Prostate gland (tissue), 2 donors: Measurements from ENCODE around the gene TSPAN6. TPM values are rescaled to one million over a fixed set of nuclear protein-coding genes. Genes with fewer than 3 reads are reported as not detected.

ENCODE experiments used
- DNase-seq: peaks from one replicate; pipeline ENCODE4 v3.0.0-alpha.2; 2019; ENCODE audit warnings: low spot score
- H3K27ac ChIP-seq, 2 donors: fragments of 200-600 bp; sonication (generic); 2 replicates each; pipeline ENCODE4 v1.5.1; 2017 to 2019
- H3K27me3 ChIP-seq: fragments of 200-600 bp; sonication (generic); replicated peaks from 2 replicates; pipeline ENCODE4 v1.5.1; 2019; ENCODE audit not compliant: insufficient read depth
- H3K36me3 ChIP-seq, 2 donors: fragments of 200-600 bp; sonication (generic); 1 replicate in 1 of 2; 2 replicates in 1 of 2; pipeline versions ENCODE4 v1.5.1 to v1.8.1; 2017 to 2019
- H3K4me1 ChIP-seq: fragments of 200-600 bp; sonication (generic); replicated peaks from 2 replicates; pipeline ENCODE4 v1.5.1; 2019
- H3K4me3 ChIP-seq, 2 donors: fragments of 200-600 bp; sonication (generic); 2 replicates each; pipeline ENCODE4 v1.5.1; 2017 to 2019
- H3K9me3 ChIP-seq: fragments of 200-600 bp; sonication (generic); 2 replicates; pipeline ENCODE4 v1.5.1; 2017
- CTCF ChIP-seq, 4 experiments: fragments of 200-600 bp in 2 of 4; fragments of 450-650 bp in 2 of 4; sonication (generic) in 2 of 4; IDR thresholded peaks; 1 replicate in 3 of 4; 2 replicates in 1 of 4; pipeline ENCODE4 v1.5.1; 2016 to 2019; ENCODE audit warnings: antibody characterized with exemption in 4 of 4, mild to moderate bottlenecking in 2 of 4, moderate library complexity in 2 of 4
- POLR2A ChIP-seq: fragments of 450-650 bp; IDR thresholded peaks from one replicate; pipeline ENCODE4 v1.6.1; 2016; ENCODE audit warnings: antibody characterized with exemption, mild to moderate bottlenecking
- POLR2AphosphoS5 ChIP-seq: sonication (generic); formaldehyde crosslinking; IDR thresholded peaks from one replicate; pipeline ENCODE4 v1.6.1; 2017; ENCODE audit warnings: antibody characterized with exemption
- WGBS: methylation state at CpG from one replicate; pipeline ENCODE4 v1.1.5; 2018; 5-methylcytosine and 5-hydroxymethylcytosine counted together
- intact Hi-C: fragments of 100-400 bp; cut with DNase I; formaldehyde crosslinking; loops from one replicate; pipeline ENCODE4 v1.14.2; 2022
- total RNA-seq, 2 donors: library from RNA; depleted of rRNA; stranded (reverse); fragments of >200 nt; gene quantifications; one replicate each; pipeline ENCODE4 v1.1.0, GENCODE V29; 2016

TSPAN6 gene
- total RNA-seq, 2 donors from 2014 or later: 26.1 to 34.9 TPM

GRCh38 chrX:100606753-100607152, 29.9 kb downstream of the TSPAN6 start:
- no peak for TF ChIP-seq POLR2AphosphoS5
- TF ChIP-seq CTCF (IDR thresholded peaks at IDR 0.05): no peak
- no peak for TF ChIP-seq POLR2A
- intact Hi-C loops: no loop called here
- 67% methylated on average over 1 of the region's 1 CpG for WGBS

GRCh38 chrX:100600758-100601157, 35.8 kb downstream of the TSPAN6 start:
- no peaks in the 10 kb centered on the region for H3K27me3 ChIP-seq
- DNase-seq: no peak
- H3K4me3 ChIP-seq: no peak overlapping the region
- no peak overlapping the region for H3K27ac ChIP-seq
- H3K36me3 ChIP-seq: no peaks in the 10 kb centered on the region
- TF ChIP-seq POLR2A (no peak), CTCF (IDR thresholded peaks at IDR 0.05) (no peak), POLR2AphosphoS5 (no peak)
- no peaks in the 10 kb centered on the region for H3K9me3 ChIP-seq
- intact Hi-C loops: no loop called here
- 79% methylated on average over 1 of the region's 1 CpG for WGBS
- no peaks in the 10 kb centered on the region for H3K4me1 ChIP-seq

More at GRCh38 chrX:100606753-100607152, 29.9 kb downstream of the TSPAN6 start:
- Histone ChIP-seq H3K27ac (no peak overlapping the region), H3K27me3 (no peaks in the 10 kb centered on the region), H3K4me1 (no peaks in the 10 kb centered on the region), H3K36me3 (no peaks in the 10 kb centered on the region), H3K9me3 (no peaks in the 10 kb centered on the region), H3K4me3 (no peak overlapping the region)
- no peak for DNase-seq

GRCh38 chrX:100600340-100600739, 36.3 kb downstream of the TSPAN6 start:
- Histone ChIP-seq H3K27me3 (no peaks in the 10 kb centered on the region), H3K36me3 (no peaks in the 10 kb centered on the region), H3K4me1 (no peaks in the 10 kb centered on the region), H3K27ac (no peak overlapping the region), H3K4me3 (no peak overlapping the region), H3K9me3 (no peaks in the 10 kb centered on the region)
- TF ChIP-seq POLR2AphosphoS5 (no peak), POLR2A (no peak), CTCF (IDR thresholded peaks at IDR 0.05) (no peak)
- DNase-seq: no peak
- intact Hi-C loops: no loop called here

GRCh38 chrX:100599456-100599855, 37.1 kb downstream of the TSPAN6 start:
- no peak for TF ChIP-seq POLR2A
- TF ChIP-seq CTCF (IDR thresholded peaks at IDR 0.05): no peak
- no peak for TF ChIP-seq POLR2AphosphoS5
- no peaks in the 10 kb centered on the region for H3K27me3 ChIP-seq
- H3K9me3 ChIP-seq: no peaks in the 10 kb centered on the region
- no peak for DNase-seq
- H3K4me3 ChIP-seq: no peak overlapping the region
- H3K27ac ChIP-seq: no peak overlapping the region
- intact Hi-C loops: no loop called here
- no peaks in the 10 kb centered on the region for H3K36me3 ChIP-seq
- no peaks in the 10 kb centered on the region for H3K4me1 ChIP-seq
- 50% methylated on average over 9 of the region's 9 CpGs for WGBS

GRCh38 chrX:100596601-100597000, 40.0 kb downstream of the TSPAN6 start:
- no peaks in the 10 kb centered on the region for H3K36me3 ChIP-seq
- no peak for DNase-seq
- intact Hi-C loops: no loop called here
- no peaks in the 10 kb centered on the region for H3K9me3 ChIP-seq
- H3K4me3 ChIP-seq: no peak overlapping the region
- H3K4me1 ChIP-seq: no peaks in the 10 kb centered on the region
- TF ChIP-seq POLR2A (no peak), CTCF (IDR thresholded peaks at IDR 0.05) (no peak), POLR2AphosphoS5 (no peak)
- H3K27me3 ChIP-seq: no peaks in the 10 kb centered on the region
- H3K27ac ChIP-seq: no peak overlapping the region
- WGBS: 54% methylated on average over 2 of the region's 2 CpGs
